ENCODE data around the gene DPP9.

DPP9 gene

GRCh38 chr19:4676955-4677731, 46.5 kb downstream of the DPP9 start:
- Mint-ChIP-seq H3K36me3 (ENCODE audit: low read depth) (peaks cover 56% of the 10 kb centered on the region), H3K27ac (peak overlapping the region; percentile 47), H3K4me3 (no peak overlapping the region), H3K4me1 (ENCODE audit: low read depth) (no peaks in the 10 kb centered on the region), H3K9me3 (no peaks in the 10 kb centered on the region), H3K27me3 (no peaks in the 10 kb centered on the region)
- peak; percentile 41 for DNase-seq

- DNase-seq = no peak
- no peak overlapping the region for H3K27ac Mint-ChIP-seq
- H3K36me3 Mint-ChIP-seq (ENCODE audit: low read depth) = peaks cover 44% of the 10 kb centered on the region
- no peaks in the 10 kb centered on the region for H3K4me1 Mint-ChIP-seq (ENCODE audit: low read depth)
- no peak overlapping the region for H3K4me3 Mint-ChIP-seq
- H3K27me3 Mint-ChIP-seq = no peaks in the 10 kb centered on the region
- H3K9me3 Mint-ChIP-seq = no peaks in the 10 kb centered on the region
Measured at GRCh38 chr19:4675346-4675745, 48.3 kb downstream of the DPP9 start.

GRCh38 chr19:4673726-4674125, 49.9 kb downstream of the DPP9 start:
- peaks cover 10% of the 10 kb centered on the region for H3K4me1 Mint-ChIP-seq (ENCODE audit: low read depth)
- H3K27me3 Mint-ChIP-seq = no peaks in the 10 kb centered on the region
- no peak for DNase-seq
- H3K36me3 Mint-ChIP-seq (ENCODE audit: low read depth) = peaks cover 46% of the 10 kb centered on the region
- no peak overlapping the region for H3K27ac Mint-ChIP-seq
- no peak overlapping the region for H3K4me3 Mint-ChIP-seq
- H3K9me3 Mint-ChIP-seq = no peaks in the 10 kb centered on the region

- Mint-ChIP-seq H3K4me3 (no peak overlapping the region), H3K4me1 (ENCODE audit: low read depth) (peaks cover 15% of the 10 kb centered on the region), H3K9me3 (no peaks in the 10 kb centered on the region), H3K27ac (peak overlapping the region; percentile 27), H3K27me3 (no peaks in the 10 kb centered on the region), H3K36me3 (ENCODE audit: low read depth) (peaks cover 46% of the 10 kb centered on the region)
- DNase-seq = no peak
Measured at GRCh38 chr19:4673216-4673615, 50.4 kb downstream of the DPP9 start.

- no peak for DNase-seq
- Mint-ChIP-seq H3K4me3 (no peak overlapping the region), H3K4me1 (ENCODE audit: low read depth) (peaks cover 18% of the 10 kb centered on the region), H3K9me3 (no peaks in the 10 kb centered on the region), H3K27ac (no peak overlapping the region), H3K27me3 (no peaks in the 10 kb centered on the region), H3K36me3 (ENCODE audit: low read depth) (peaks cover 47% of the 10 kb centered on the region)
Measured at GRCh38 chr19:4671185-4671851, 52.3 kb downstream of the DPP9 start.

- H3K36me3 Mint-ChIP-seq (ENCODE audit: low read depth) = peaks cover 49% of the 10 kb centered on the region
- H3K9me3 Mint-ChIP-seq = no peaks in the 10 kb centered on the region
- peak within 1 kb of the TSS; percentile 94 for H3K27ac Mint-ChIP-seq
- no peaks in the 10 kb centered on the region for H3K27me3 Mint-ChIP-seq
- H3K4me3 Mint-ChIP-seq = peak within 1 kb of the TSS; percentile 89
- peak; percentile 94 for DNase-seq
- H3K4me1 Mint-ChIP-seq (ENCODE audit: low read depth) = peaks cover 20% of the 10 kb centered on the region
Measured at GRCh38 chr19:4669723-4670480, 53.7 kb downstream of the DPP9 start, which contains the start of gene MYDGF. MYDGF (minus strand) TSS chr19:4670342; CDS start chr19:4670334, 8 bp downstream.

- peaks cover 83% of the 10 kb centered on the region for H3K36me3 Mint-ChIP-seq (ENCODE audit: low read depth)
- H3K27me3 Mint-ChIP-seq = no peaks in the 10 kb centered on the region
- DNase-seq = no peak
- H3K9me3 Mint-ChIP-seq = no peaks in the 10 kb centered on the region
- peaks cover 25% of the 10 kb centered on the region for H3K4me1 Mint-ChIP-seq (ENCODE audit: low read depth)
- H3K27ac Mint-ChIP-seq = no peak overlapping the region
- H3K4me3 Mint-ChIP-seq = no peak overlapping the region
Measured at GRCh38 chr19:4664642-4665041, 59.0 kb downstream of the DPP9 start.

GRCh38 chr19:4662812-4663211, 60.8 kb downstream of the DPP9 start:
- Mint-ChIP-seq H3K9me3 (no peaks in the 10 kb centered on the region), H3K27me3 (no peaks in the 10 kb centered on the region), H3K27ac (no peak overlapping the region), H3K4me3 (no peak overlapping the region), H3K36me3 (ENCODE audit: low read depth) (peaks cover 82% of the 10 kb centered on the region), H3K4me1 (ENCODE audit: low read depth) (peaks cover 8% of the 10 kb centered on the region)
- DNase-seq = no peak

- H3K4me3 Mint-ChIP-seq = no peak overlapping the region
- DNase-seq = no peak
- H3K36me3 Mint-ChIP-seq (ENCODE audit: low read depth) = peaks cover 82% of the 10 kb centered on the region
- no peak overlapping the region for H3K27ac Mint-ChIP-seq
- H3K4me1 Mint-ChIP-seq (ENCODE audit: low read depth) = peaks cover 8% of the 10 kb centered on the region
- no peaks in the 10 kb centered on the region for H3K9me3 Mint-ChIP-seq
- no peaks in the 10 kb centered on the region for H3K27me3 Mint-ChIP-seq
Measured at GRCh38 chr19:4662020-4662695, 61.5 kb downstream of the DPP9 start.

GRCh38 chr19:4660993-4661392, 62.6 kb downstream of the DPP9 start:
- no peak for DNase-seq
- no peaks in the 10 kb centered on the region for H3K9me3 Mint-ChIP-seq
- H3K27ac Mint-ChIP-seq = peak overlapping the region; percentile 88

GRCh38 chr19:4660181-4660791, 63.4 kb downstream of the DPP9 start:
- Mint-ChIP-seq H3K4me3 (no peak overlapping the region), H3K27ac (peak overlapping the region; percentile 57), H3K9me3 (no peaks in the 10 kb centered on the region), H3K27me3 (no peaks in the 10 kb centered on the region), H3K36me3 (ENCODE audit: low read depth) (peaks cover 80% of the 10 kb centered on the region), H3K4me1 (ENCODE audit: low read depth) (peaks cover 6% of the 10 kb centered on the region)
- DNase-seq = no peak

More at GRCh38 chr19:4660993-4661392, 62.6 kb downstream of the DPP9 start:
- H3K4me3 Mint-ChIP-seq = no peak overlapping the region
- peaks cover 8% of the 10 kb centered on the region for H3K4me1 Mint-ChIP-seq (ENCODE audit: low read depth)
- H3K36me3 Mint-ChIP-seq (ENCODE audit: low read depth) = peaks cover 79% of the 10 kb centered on the region
- no peaks in the 10 kb centered on the region for H3K27me3 Mint-ChIP-seq

- peaks cover 4% of the 10 kb centered on the region for H3K4me1 Mint-ChIP-seq (ENCODE audit: low read depth)
- H3K27me3 Mint-ChIP-seq = no peaks in the 10 kb centered on the region
- peak overlapping the region; percentile 75 for H3K27ac Mint-ChIP-seq
- DNase-seq = no peak
- no peak overlapping the region for H3K4me3 Mint-ChIP-seq
- H3K9me3 Mint-ChIP-seq = no peaks in the 10 kb centered on the region
- peaks cover 83% of the 10 kb centered on the region for H3K36me3 Mint-ChIP-seq (ENCODE audit: low read depth)
Measured at GRCh38 chr19:4657835-4658234, 65.8 kb downstream of the DPP9 start.

GRCh38 chr19:4657262-4657661, 66.4 kb downstream of the DPP9 start:
- peaks cover 81% of the 10 kb centered on the region for H3K36me3 Mint-ChIP-seq (ENCODE audit: low read depth)
- DNase-seq = no peak
- H3K4me1 Mint-ChIP-seq (ENCODE audit: low read depth) = peaks cover 4% of the 10 kb centered on the region
- no peaks in the 10 kb centered on the region for H3K27me3 Mint-ChIP-seq
- no peaks in the 10 kb centered on the region for H3K9me3 Mint-ChIP-seq
- H3K27ac Mint-ChIP-seq = peak overlapping the region; percentile 47
- H3K4me3 Mint-ChIP-seq = no peak overlapping the region

- Mint-ChIP-seq H3K27ac (no peak overlapping the region), H3K36me3 (ENCODE audit: low read depth) (peaks cover 75% of the 10 kb centered on the region), H3K9me3 (no peaks in the 10 kb centered on the region), H3K4me1 (ENCODE audit: low read depth) (peaks cover 1% of the 10 kb centered on the region), H3K4me3 (no peak overlapping the region), H3K27me3 (no peaks in the 10 kb centered on the region)
- no peak for DNase-seq
Measured at GRCh38 chr19:4656102-4656501, 67.5 kb downstream of the DPP9 start.
